Uterus (tissue), 4 donors: ENCODE results near the gene GALNT12. TPM values are rescaled to one million over a fixed set of nuclear protein-coding genes. Genes with fewer than 3 reads are reported as not detected.

Experiments used
- DNase-seq, 2 donors: peaks; one replicate each; pipeline ENCODE4 v3.0.0-alpha.2; 2019 to 2020
- H3K27ac ChIP-seq, 2 donors: fragments of 200-600 bp; sonication (generic); 1 replicate in 1 of 2; 2 replicates in 1 of 2; pipeline ENCODE4 v1.5.1; 2016 to 2018
- H3K27me3 ChIP-seq, 2 donors: fragments of 200-600 bp; sonication (generic); one replicate each; pipeline ENCODE4 v1.5.1; 2018 to 2019; ENCODE audit warnings: control low read depth in 1 of 2
- H3K36me3 ChIP-seq, 2 donors: fragments of 200-600 bp; sonication (generic); one replicate each; pipeline ENCODE4 v1.5.1; 2019; ENCODE audit warnings: control low read depth in 1 of 2
- H3K4me1 ChIP-seq, 2 donors: fragments of 200-600 bp; sonication (generic); one replicate each; pipeline ENCODE4 v1.5.1; 2018 to 2019; ENCODE audit warnings: control low read depth in 1 of 2
- H3K4me3 ChIP-seq, 2 donors: fragments of 200-600 bp; sonication (generic); 1 replicate in 1 of 2; 2 replicates in 1 of 2; pipeline ENCODE4 v1.5.1; 2018 to 2019; ENCODE audit warnings: mild to moderate bottlenecking in 1 of 2
- H3K9me3 ChIP-seq, 2 donors: fragments of 200-600 bp; sonication (generic); one replicate each; pipeline ENCODE4 v1.5.1; 2019; ENCODE audit warnings: control low read depth in 1 of 2
- POLR2A ChIP-seq, 2 donors: fragments of 450-650 bp; IDR thresholded peaks; one replicate each; pipeline ENCODE4 v1.6.1; 2016; ENCODE audit warnings: antibody characterized with exemption in 2 of 2, mild to moderate bottlenecking in 1 of 2, moderate library complexity in 1 of 2
- intact Hi-C: fragments of 100-400 bp; cut with DNase I; formaldehyde crosslinking; loops from one replicate; pipeline ENCODE4 v1.15.1; 2023; ENCODE audit warnings: low total_unique reads
- total RNA-seq, 4 donors: library from RNA; depleted of rRNA in 3 of 4; stranded (reverse); fragments of >200 nt in 3 of 4; gene quantifications; one replicate each; pipeline versions ENCODE4 v1.1.0 to v1.2.4, GENCODE V29; 2014 to 2023
- TF ChIP-seq, protein P1 (sequence below), 4 experiments: fragments of 200-600 bp in 2 of 4; fragments of 450-650 bp in 2 of 4; sonication (generic) in 2 of 4; IDR thresholded peaks; one replicate each; pipeline ENCODE4 v1.5.1; 2016 to 2019; ENCODE audit warnings: antibody characterized with exemption in 4 of 4, mild to moderate bottlenecking in 2 of 4, moderate library complexity in 1 of 4
- donor health status: DM: yes; HTN: yes; CAD: no.

The GALNT12 gene
- total RNA-seq, 4 donors from 2014 or later: 0.29 to 9.3 (median 2.5) TPM; not detected in 1

DNA sequence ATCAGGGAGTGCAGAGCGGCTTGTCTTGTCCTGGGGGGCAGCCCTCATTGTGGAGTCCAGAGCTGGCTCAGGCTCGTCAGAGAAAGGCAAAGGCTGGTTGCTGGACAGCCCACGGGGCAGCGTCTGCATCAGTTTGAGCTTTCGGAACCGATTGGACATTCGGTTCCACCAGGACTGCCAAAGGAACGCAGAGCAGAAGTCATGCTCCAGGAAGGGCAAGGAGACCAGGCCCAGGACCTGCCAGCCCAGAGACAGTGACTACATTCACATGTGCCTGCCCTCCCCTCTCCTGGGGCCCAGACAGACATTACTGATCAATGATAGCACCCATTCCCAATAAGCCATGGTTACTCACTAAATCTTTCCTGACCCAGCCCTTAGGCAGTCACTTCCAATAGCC, 29.2 kb upstream of the GALNT12 start:
- intact Hi-C loops: no loop called here
- no peaks in the 10 kb centered on the region for H3K36me3 ChIP-seq

DNA sequence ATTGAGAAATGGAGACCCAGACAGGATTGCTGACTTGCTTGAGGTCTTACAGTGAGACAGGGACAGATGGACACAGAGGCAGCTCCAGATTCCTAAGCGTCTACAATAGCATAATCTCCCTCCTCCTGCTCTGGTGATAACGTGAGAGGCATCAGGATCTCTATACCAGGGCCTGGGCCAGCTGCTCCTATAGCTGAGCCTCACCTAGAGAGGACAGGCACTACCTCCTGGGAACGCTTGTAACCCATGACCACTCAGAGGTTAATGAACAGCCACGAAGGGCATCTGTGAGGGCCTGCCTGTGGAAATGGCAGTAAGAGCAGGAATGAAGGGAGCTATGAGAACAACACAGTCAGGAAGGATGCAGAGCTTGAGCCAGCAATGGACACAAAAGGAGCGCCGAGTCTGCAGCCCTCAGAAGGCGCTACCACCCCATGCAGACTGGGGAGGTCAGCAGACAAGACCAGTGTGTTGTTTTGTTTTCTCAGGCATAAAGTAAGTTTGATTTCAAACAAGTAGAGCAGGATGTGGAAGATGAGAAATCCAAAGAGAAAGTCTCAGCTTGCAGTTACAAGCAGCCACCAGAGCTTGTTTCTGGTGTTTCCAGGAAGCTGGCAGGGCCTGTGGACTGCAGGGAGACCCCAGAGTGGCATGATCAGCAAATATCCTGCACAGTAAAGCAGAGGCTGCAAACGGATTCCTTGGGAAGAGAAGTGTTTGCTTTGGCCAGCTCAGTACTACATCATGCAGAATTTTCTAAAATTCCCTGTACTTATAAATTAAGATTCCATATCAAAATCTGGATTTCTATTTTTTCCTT, 28.5 kb upstream of the GALNT12 start:
- Histone ChIP-seq H3K4me3 (no peak overlapping the region), H3K4me1 (no peaks in the 10 kb centered on the region), H3K27me3 (no peaks in the 10 kb centered on the region), H3K36me3 (no peaks in the 10 kb centered on the region), H3K9me3 (no peaks in the 10 kb centered on the region), H3K27ac (no peak overlapping the region)
- intact Hi-C loops: no loop called here
- no peak for TF ChIP-seq POLR2A (IDR thresholded peaks at IDR 0.05)
- TF ChIP-seq, protein P1, sequence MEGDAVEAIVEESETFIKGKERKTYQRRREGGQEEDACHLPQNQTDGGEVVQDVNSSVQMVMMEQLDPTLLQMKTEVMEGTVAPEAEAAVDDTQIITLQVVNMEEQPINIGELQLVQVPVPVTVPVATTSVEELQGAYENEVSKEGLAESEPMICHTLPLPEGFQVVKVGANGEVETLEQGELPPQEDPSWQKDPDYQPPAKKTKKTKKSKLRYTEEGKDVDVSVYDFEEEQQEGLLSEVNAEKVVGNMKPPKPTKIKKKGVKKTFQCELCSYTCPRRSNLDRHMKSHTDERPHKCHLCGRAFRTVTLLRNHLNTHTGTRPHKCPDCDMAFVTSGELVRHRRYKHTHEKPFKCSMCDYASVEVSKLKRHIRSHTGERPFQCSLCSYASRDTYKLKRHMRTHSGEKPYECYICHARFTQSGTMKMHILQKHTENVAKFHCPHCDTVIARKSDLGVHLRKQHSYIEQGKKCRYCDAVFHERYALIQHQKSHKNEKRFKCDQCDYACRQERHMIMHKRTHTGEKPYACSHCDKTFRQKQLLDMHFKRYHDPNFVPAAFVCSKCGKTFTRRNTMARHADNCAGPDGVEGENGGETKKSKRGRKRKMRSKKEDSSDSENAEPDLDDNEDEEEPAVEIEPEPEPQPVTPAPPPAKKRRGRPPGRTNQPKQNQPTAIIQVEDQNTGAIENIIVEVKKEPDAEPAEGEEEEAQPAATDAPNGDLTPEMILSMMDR (IDR thresholded peaks at IDR 0.05): no peak
- no peak for DNase-seq

More for the DNA sequence above, 29.2 kb upstream of the GALNT12 start:
- no peaks in the 10 kb centered on the region for H3K27me3 ChIP-seq
- no peak overlapping the region for H3K4me3 ChIP-seq
- H3K27ac ChIP-seq: no peak overlapping the region
- no peaks in the 10 kb centered on the region for H3K4me1 ChIP-seq
- no peaks in the 10 kb centered on the region for H3K9me3 ChIP-seq
- no peak for DNase-seq
- TF ChIP-seq, protein P1 (IDR thresholded peaks at IDR 0.05): no peak
- no peak for TF ChIP-seq POLR2A (IDR thresholded peaks at IDR 0.05)

DNA sequence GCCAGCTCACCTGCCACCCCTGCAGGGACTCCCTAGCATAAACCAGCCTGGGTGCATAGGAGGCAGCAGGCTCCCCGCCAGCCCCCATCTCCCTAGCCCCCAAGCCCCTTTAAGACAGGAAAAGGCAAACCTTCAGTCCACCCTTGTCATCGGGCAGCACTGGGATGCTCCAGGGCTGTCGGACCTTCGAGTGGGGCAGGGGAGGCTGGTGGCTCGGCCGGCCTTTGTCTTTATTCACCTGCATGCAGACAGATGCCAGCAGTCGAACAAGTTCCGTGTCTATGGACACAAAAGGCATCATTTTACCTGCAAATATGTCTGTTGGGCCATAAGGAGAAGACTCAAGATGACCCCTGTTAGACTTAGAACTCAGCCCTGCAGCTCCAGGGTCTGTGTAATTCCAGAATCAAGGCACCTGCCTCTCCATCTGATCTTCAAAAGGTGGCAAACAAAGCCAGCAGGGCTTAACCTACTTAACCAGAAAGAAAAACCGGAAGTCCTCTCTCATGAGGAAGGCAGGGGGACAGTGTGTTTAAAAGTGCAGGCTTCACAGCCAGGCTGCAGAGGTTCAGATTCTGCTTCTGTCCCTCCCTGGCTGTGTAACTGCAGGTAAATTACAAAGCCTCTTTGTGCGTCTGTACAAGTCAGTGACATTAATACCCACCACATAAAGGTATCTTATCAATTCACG, 27.3 kb upstream of the GALNT12 start:
- H3K4me3 ChIP-seq: no peak overlapping the region
- no peak overlapping the region for H3K27ac ChIP-seq
- H3K27me3 ChIP-seq: no peaks in the 10 kb centered on the region
- intact Hi-C loops: no loop called here
- no peaks in the 10 kb centered on the region for H3K4me1 ChIP-seq
- no peak for DNase-seq
- no peaks in the 10 kb centered on the region for H3K9me3 ChIP-seq
- TF ChIP-seq, protein P1 (IDR thresholded peaks at IDR 0.05): no peak
- no peak for TF ChIP-seq POLR2A (IDR thresholded peaks at IDR 0.05)
- H3K36me3 ChIP-seq: no peaks in the 10 kb centered on the region

DNA sequence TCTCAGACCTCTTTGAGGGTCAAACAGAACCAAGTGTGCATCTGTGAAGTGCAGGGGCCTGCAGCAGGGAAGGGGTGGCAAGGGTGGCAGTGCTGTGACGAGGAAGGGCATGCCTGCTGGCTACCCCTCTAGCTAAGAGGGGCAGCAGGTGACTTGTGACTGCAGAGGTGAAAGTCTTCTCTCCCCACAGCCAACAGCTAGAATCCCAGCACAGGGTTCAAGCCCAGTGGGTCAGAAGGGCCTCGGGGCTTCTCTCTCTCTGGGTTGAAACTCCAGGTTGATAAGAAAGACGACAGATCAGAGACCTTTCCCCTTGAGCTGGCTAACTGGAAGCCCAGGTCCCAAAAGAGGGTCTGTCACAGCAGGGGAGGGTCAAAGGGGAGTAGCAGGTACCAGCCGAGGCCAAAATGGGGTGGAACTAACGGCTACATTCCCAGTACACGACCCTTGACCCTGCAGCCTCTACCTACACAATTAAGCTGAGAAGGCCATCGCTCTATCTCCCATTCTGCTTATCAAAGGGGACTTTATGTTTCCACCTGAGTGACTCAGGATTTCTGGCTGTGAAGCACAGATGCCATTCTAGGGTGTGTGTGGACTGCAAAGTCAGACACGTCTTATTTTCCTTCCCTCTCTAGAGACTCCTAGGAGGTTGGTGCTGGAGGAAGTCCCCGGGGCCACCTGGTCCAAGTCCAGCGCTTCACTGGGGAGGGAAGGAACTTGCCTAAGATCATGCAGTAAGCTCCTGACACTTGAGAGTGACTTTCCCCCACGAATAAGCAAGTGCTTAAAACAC, 25.7 kb upstream of the GALNT12 start:
- intact Hi-C loops: no loop called here
- Histone ChIP-seq H3K36me3 (no peaks in the 10 kb centered on the region), H3K4me1 (no peaks in the 10 kb centered on the region), H3K27ac (no peak overlapping the region), H3K27me3 (no peaks in the 10 kb centered on the region), H3K4me3 (no peak overlapping the region), H3K9me3 (no peaks in the 10 kb centered on the region)
- no peak for DNase-seq
- TF ChIP-seq POLR2A (IDR thresholded peaks at IDR 0.05): no peak
- TF ChIP-seq, protein P1 (IDR thresholded peaks at IDR 0.05): no peak
